Measurements from ENCODE around the gene TBPL1. TPM values are rescaled to one million over a fixed set of nuclear protein-coding genes. Genes with fewer than 3 reads are reported as not detected.

The TBPL1 gene
- total RNA-seq, 1 experiment from 2014 or later, result 40.7 TPM

DNA sequence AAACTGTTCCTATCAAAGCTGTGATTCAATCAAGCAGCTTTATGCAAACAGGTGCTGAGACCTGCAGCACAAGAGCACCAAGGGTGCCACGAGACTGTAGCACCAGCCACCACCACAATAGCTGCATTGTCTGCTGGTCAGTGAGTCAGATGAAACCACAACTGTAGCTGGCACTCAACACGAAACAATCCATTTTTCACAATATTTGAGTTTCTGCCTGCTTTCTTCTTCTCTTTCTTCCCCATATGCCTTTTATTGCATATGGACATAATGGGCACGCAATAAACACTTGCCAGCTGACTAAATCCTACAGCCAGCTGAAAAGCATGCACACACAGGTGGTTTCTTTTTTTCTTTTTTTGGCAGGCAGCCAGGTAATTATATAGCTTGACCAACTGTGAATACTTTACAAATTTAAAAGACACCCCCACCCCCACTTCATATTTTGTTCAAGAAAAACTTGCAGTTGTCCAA lies 82.8 kb downstream of the TBPL1 start:
- H3K4me3 ChIP-seq, result no peak overlapping the region
- no peaks in the 10 kb centered on the region for H3K27me3 ChIP-seq
- no peaks in the 10 kb centered on the region for H3K9me3 ChIP-seq
- H3K36me3 ChIP-seq, result no peaks in the 10 kb centered on the region
- peak; percentile 42 for DNase-seq

- H3K4me3 ChIP-seq, result no peak overlapping the region
- no peaks in the 10 kb centered on the region for H3K27me3 ChIP-seq
- no peaks in the 10 kb centered on the region; the same call in 1 of the 2 replicates for H3K9me3 ChIP-seq
- DNase-seq, result no peak
- no peaks in the 10 kb centered on the region for H3K36me3 ChIP-seq
These were observed 86.1 kb downstream of the TBPL1 start for GRCh38 chr6:134039116-134039515.

Other genes starting within 250 kb of the TBPL1 start
- 20.4 and 33.2 TPM in 2 replicates for gene TCF21, start 64.1 kb upstream of the TBPL1 start, total RNA-seq (2014; rRNA removed; shearing (Covaris generic); ENCODE audit: low replicate concordance)
- gene SLC2A12, start 99.4 kb downstream of the TBPL1 start, total RNA-seq (2014; rRNA removed; shearing (Covaris generic); ENCODE audit: low replicate concordance), result 0.95 and 1.4 TPM in 2 replicates

All from MG63 (cell line).